SHP77 (cell line): ENCODE data around the gene FBXL16.

ENCODE experiments used
- DNase-seq, 2 experiments: peaks; one replicate each; lab custom pipeline; 2025; lab: John Stamatoyannopoulos, UW

FBXL16 gene

GRCh38 chr16:676913-677312, 28.7 kb downstream of the FBXL16 start:
- no peak for DNase-seq

GRCh38 chr16:676565-676902, 29.1 kb downstream of the FBXL16 start:
- no peak for DNase-seq

- DNase-seq = no peak
Measured at GRCh38 chr16:675884-676564, 29.6 kb downstream of the FBXL16 start.

GRCh38 chr16:674968-675883, 30.4 kb downstream of the FBXL16 start, which contains the start of gene RHBDL1:
Gene RHBDL1 (plus strand): TSS chr16:675671. CDS start chr16:675791, 120 bp downstream.
- no peak for DNase-seq

GRCh38 chr16:674214-674881, 31.3 kb downstream of the FBXL16 start:
- DNase-seq = no peak

GRCh38 chr16:673399-673991, 32.1 kb downstream of the FBXL16 start:
- no peak for DNase-seq

GRCh38 chr16:672851-673250, 32.8 kb downstream of the FBXL16 start:
- no peak for DNase-seq

- no peak for DNase-seq
Measured at GRCh38 chr16:672371-672770, 33.2 kb downstream of the FBXL16 start.

- DNase-seq = no peak
Measured at GRCh38 chr16:671353-672131, 34.1 kb downstream of the FBXL16 start.

- DNase-seq = no peak
Measured at GRCh38 chr16:670485-671352, 34.9 kb downstream of the FBXL16 start.

- DNase-seq = no peak
Measured at GRCh38 chr16:669666-670065, 35.9 kb downstream of the FBXL16 start.

GRCh38 chr16:668519-669171, 37.0 kb downstream of the FBXL16 start:
- no peak for DNase-seq

GRCh38 chr16:667780-668518, 37.7 kb downstream of the FBXL16 start, which contains the start of gene RHOT2:
Gene RHOT2 (plus strand): TSS chr16:668132. CDS start chr16:668200, 68 bp downstream.
- DNase-seq = peak; percentile 83 to 90

GRCh38 chr16:667113-667779, 38.4 kb downstream of the FBXL16 start:
- no peak for DNase-seq

- no peak for DNase-seq
Measured at GRCh38 chr16:666572-666971, 39.0 kb downstream of the FBXL16 start.

GRCh38 chr16:662597-662996, 43.0 kb downstream of the FBXL16 start:
- no peak for DNase-seq

- no peak for DNase-seq
Measured at GRCh38 chr16:662095-662494, 43.5 kb downstream of the FBXL16 start.

GRCh38 chr16:661184-661821, 44.3 kb downstream of the FBXL16 start:
- no peak for DNase-seq
